Lower leg skin (tissue), 3 donors: ENCODE results near the gene METRNL.

Source experiments
- POLR2A ChIP-seq, 2 donors: fragments of 450-650 bp; IDR thresholded peaks; one replicate each; pipeline ENCODE4 v1.6.1; 2016 to 2017; ENCODE audit warnings: antibody characterized with exemption in 2 of 2, mild to moderate bottlenecking in 1 of 2, moderate library complexity in 1 of 2
- TF ChIP-seq, protein P1 (sequence below), 3 donors: fragments of 450-650 bp; IDR thresholded peaks; one replicate each; pipeline ENCODE4 v1.5.1; 2016; ENCODE audit warnings: antibody characterized with exemption in 3 of 3, mild to moderate bottlenecking in 3 of 3, moderate library complexity in 2 of 3

DNA sequence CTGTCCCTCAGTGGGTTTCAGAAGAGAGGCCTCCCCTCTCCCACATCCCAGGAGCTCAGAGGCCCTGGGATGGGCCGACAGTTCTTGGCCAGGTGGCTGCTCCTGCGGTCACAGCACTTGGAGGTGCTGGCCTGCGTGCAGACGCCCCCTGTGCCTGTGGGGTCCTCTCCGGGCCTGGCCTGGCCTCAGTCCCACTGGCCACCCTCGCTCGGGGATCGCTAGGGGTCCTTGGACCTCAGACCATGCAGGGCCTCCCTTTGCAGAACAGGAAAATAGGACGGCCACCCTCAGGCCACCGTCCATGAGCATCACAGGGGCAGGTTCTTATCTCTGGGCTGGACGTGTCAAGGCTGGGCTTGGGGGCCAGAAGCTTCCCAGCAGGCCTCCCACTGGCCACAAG lies 30.0 kb downstream of the METRNL start:
- TF ChIP-seq, protein P1, sequence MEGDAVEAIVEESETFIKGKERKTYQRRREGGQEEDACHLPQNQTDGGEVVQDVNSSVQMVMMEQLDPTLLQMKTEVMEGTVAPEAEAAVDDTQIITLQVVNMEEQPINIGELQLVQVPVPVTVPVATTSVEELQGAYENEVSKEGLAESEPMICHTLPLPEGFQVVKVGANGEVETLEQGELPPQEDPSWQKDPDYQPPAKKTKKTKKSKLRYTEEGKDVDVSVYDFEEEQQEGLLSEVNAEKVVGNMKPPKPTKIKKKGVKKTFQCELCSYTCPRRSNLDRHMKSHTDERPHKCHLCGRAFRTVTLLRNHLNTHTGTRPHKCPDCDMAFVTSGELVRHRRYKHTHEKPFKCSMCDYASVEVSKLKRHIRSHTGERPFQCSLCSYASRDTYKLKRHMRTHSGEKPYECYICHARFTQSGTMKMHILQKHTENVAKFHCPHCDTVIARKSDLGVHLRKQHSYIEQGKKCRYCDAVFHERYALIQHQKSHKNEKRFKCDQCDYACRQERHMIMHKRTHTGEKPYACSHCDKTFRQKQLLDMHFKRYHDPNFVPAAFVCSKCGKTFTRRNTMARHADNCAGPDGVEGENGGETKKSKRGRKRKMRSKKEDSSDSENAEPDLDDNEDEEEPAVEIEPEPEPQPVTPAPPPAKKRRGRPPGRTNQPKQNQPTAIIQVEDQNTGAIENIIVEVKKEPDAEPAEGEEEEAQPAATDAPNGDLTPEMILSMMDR (IDR thresholded peaks at IDR 0.05): no peak
- TF ChIP-seq POLR2A (IDR thresholded peaks at IDR 0.05): no peak
